Glutamatergic neuron (in vitro differentiated cells): ENCODE results near the gene AIF1L. TPM values are rescaled to one million over a fixed set of nuclear protein-coding genes. Genes with fewer than 3 reads are reported as not detected.
A peak's percentile ranks its signal among the peaks of the same experiment; 100 is the strongest.

Experiments used
- DNase-seq: peaks from one replicate; pipeline ENCODE4 v3.0.0; 2022
- H3K27ac Mint-ChIP-seq: one replicate; pipeline ENCODE4 v1.8.0; 2020; ENCODE audit warnings: mild to moderate bottlenecking, mixed read lengths, inconsistent platforms; ENCODE audit not compliant: unreplicated experiment
- H3K27me3 Mint-ChIP-seq: one replicate; pipeline ENCODE4 v1.8.0; 2020; ENCODE audit warnings: mild to moderate bottlenecking, moderate library complexity, mixed read lengths, inconsistent platforms; ENCODE audit not compliant: unreplicated experiment
- H3K36me3 Mint-ChIP-seq: one replicate; pipeline ENCODE4 v1.8.0; 2020; ENCODE audit warnings: mild to moderate bottlenecking, mixed read lengths, inconsistent platforms; ENCODE audit not compliant: unreplicated experiment
- H3K4me1 Mint-ChIP-seq: one replicate; pipeline ENCODE4 v1.8.0; 2020; ENCODE audit warnings: mild to moderate bottlenecking, low read depth, mixed read lengths, inconsistent platforms; ENCODE audit not compliant: unreplicated experiment
- H3K4me3 Mint-ChIP-seq: one replicate; pipeline ENCODE4 v1.8.0; 2020; ENCODE audit warnings: mild to moderate bottlenecking, mixed read lengths, inconsistent platforms; ENCODE audit not compliant: unreplicated experiment
- H3K9me3 Mint-ChIP-seq: one replicate; pipeline ENCODE4 v1.8.0; 2020; ENCODE audit warnings: mild to moderate bottlenecking, moderate library complexity, mixed read lengths, inconsistent platforms; ENCODE audit not compliant: unreplicated experiment
- CTCF ChIP-seq: fragments of 200-600 bp; sonication (generic); IDR thresholded peaks from one replicate; pipeline ENCODE4 v1.5.0; 2021; ENCODE audit not compliant: partially characterized antibody, unreplicated experiment
- long read RNA-seq: library from polyadenylated mRNA; unstranded; transcript quantifications from one replicate; pipeline ENCODE4 v2.0.0, GENCODE V29; 2020; ENCODE audit not compliant: unreplicated experiment
- total RNA-seq: library from RNA; stranded (reverse); fragmentation: NEBNext Ultra II Directional; extraction: Animal tissue kit (Norgen Biotek cat#: 25700); gene quantifications from one replicate; pipeline ENCODE4 v1.2.1, GENCODE V29; 2021; ENCODE audit not compliant: unreplicated experiment

AIF1L gene
- 16.7 TPM for total RNA-seq
- long read RNA-seq, transcript AIF1L-201 (6 exons, 3,364 nt), result major isoform, 19 of 21 reads
- long read RNA-seq, partial matches to known transcripts, result 1 of 21 reads
- long read RNA-seq, other reads (novel, unspliced or antisense), result 1 of 21 reads

- Mint-ChIP-seq H3K27ac (no peak within 1 kb of the TSS), H3K36me3 (no peaks in the 10 kb centered on the region), H3K27me3 (peaks cover 3% of the 10 kb centered on the region), H3K4me3 (peak within 1 kb of the TSS; percentile 81), H3K9me3 (peaks cover 5% of the 10 kb centered on the region), H3K4me1 (peaks cover 6% of the 10 kb centered on the region)
- DNase-seq, result peak; percentile 86
- peak; percentile 49 for TF ChIP-seq CTCF
Observed at GRCh38 chr9:131096269-131097125, at the start of gene AIF1L. Gene AIF1L, plus strand, starts transcription at chr9:131096531. Its CDS starts 99 bp downstream, at chr9:131096630.

- no peaks in the 10 kb centered on the region for H3K4me1 Mint-ChIP-seq
- no peaks in the 10 kb centered on the region for H3K9me3 Mint-ChIP-seq
- peak; percentile 85 for DNase-seq
- H3K27me3 Mint-ChIP-seq, result peaks cover 2% of the 10 kb centered on the region
- H3K27ac Mint-ChIP-seq, result no peak overlapping the region
- peak; percentile 91 for TF ChIP-seq CTCF
- H3K36me3 Mint-ChIP-seq, result no peaks in the 10 kb centered on the region
- H3K4me3 Mint-ChIP-seq, result no peak overlapping the region
Observed at GRCh38 chr9:131046581-131047202, 49.6 kb upstream of the AIF1L start.

GRCh38 chr9:131048332-131048731 is 48.0 kb upstream of the AIF1L start:
- Mint-ChIP-seq H3K27me3 (peaks cover 2% of the 10 kb centered on the region), H3K4me1 (no peaks in the 10 kb centered on the region), H3K27ac (no peak overlapping the region), H3K9me3 (no peaks in the 10 kb centered on the region), H3K36me3 (no peaks in the 10 kb centered on the region), H3K4me3 (no peak overlapping the region)
- no peak for DNase-seq
- TF ChIP-seq CTCF, result no peak

GRCh38 chr9:131048820-131049219 is 47.5 kb upstream of the AIF1L start:
- no peaks in the 10 kb centered on the region for H3K36me3 Mint-ChIP-seq
- TF ChIP-seq CTCF, result no peak
- H3K4me1 Mint-ChIP-seq, result no peaks in the 10 kb centered on the region
- no peaks in the 10 kb centered on the region for H3K9me3 Mint-ChIP-seq
- no peak overlapping the region for H3K27ac Mint-ChIP-seq
- H3K27me3 Mint-ChIP-seq, result peaks cover 2% of the 10 kb centered on the region
- no peak for DNase-seq
- no peak overlapping the region for H3K4me3 Mint-ChIP-seq
